Glutamatergic neuron (in vitro differentiated cells): ENCODE results near the gene PAXIP1. TPM values are rescaled to one million over a fixed set of nuclear protein-coding genes. Genes with fewer than 3 reads are reported as not detected.

ENCODE experiments used
- DNase-seq: peaks from one replicate; pipeline ENCODE4 v3.0.0; 2022
- H3K27ac Mint-ChIP-seq: one replicate; pipeline ENCODE4 v1.8.0; 2020; ENCODE audit warnings: mild to moderate bottlenecking, mixed read lengths, inconsistent platforms; ENCODE audit not compliant: unreplicated experiment
- H3K27me3 Mint-ChIP-seq: one replicate; pipeline ENCODE4 v1.8.0; 2020; ENCODE audit warnings: mild to moderate bottlenecking, moderate library complexity, mixed read lengths, inconsistent platforms; ENCODE audit not compliant: unreplicated experiment
- H3K36me3 Mint-ChIP-seq: one replicate; pipeline ENCODE4 v1.8.0; 2020; ENCODE audit warnings: mild to moderate bottlenecking, mixed read lengths, inconsistent platforms; ENCODE audit not compliant: unreplicated experiment
- H3K4me1 Mint-ChIP-seq: one replicate; pipeline ENCODE4 v1.8.0; 2020; ENCODE audit warnings: mild to moderate bottlenecking, low read depth, mixed read lengths, inconsistent platforms; ENCODE audit not compliant: unreplicated experiment
- H3K4me3 Mint-ChIP-seq: one replicate; pipeline ENCODE4 v1.8.0; 2020; ENCODE audit warnings: mild to moderate bottlenecking, mixed read lengths, inconsistent platforms; ENCODE audit not compliant: unreplicated experiment
- H3K9me3 Mint-ChIP-seq: one replicate; pipeline ENCODE4 v1.8.0; 2020; ENCODE audit warnings: mild to moderate bottlenecking, moderate library complexity, mixed read lengths, inconsistent platforms; ENCODE audit not compliant: unreplicated experiment
- total RNA-seq: library from RNA; stranded (reverse); fragmentation: NEBNext Ultra II Directional; extraction: Animal tissue kit (Norgen Biotek cat#: 25700); gene quantifications from one replicate; pipeline ENCODE4 v1.2.1, GENCODE V29; 2021; ENCODE audit not compliant: unreplicated experiment
- TF ChIP-seq, protein P1 (sequence below): fragments of 200-600 bp; sonication (generic); IDR thresholded peaks from one replicate; pipeline ENCODE4 v1.5.0; 2021; ENCODE audit not compliant: partially characterized antibody, unreplicated experiment

The PAXIP1 gene
- total RNA-seq, 1 donor from 2014 or later = 13.8 TPM

DNA sequence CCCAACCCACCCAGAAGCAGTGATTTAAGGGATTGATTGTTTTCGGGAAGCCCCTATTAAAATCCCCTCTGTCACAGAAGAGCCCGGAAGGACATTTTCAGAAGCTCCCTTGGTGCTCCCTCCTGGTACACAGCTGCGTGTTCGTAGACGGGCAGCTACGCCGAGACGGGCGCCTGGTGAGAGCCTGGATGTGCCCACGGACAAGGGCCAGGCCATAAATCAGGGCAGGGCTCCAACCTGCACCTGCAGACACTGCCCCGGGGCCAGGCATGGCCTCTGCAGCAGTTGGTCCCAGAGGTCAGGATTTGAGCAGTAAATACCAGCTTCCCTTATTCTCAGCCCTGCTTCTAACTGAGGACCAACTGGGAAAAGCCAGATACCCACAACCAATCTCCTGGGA lies 106.8 kb downstream of the PAXIP1 start:
- H3K4me1 Mint-ChIP-seq = no peaks in the 10 kb centered on the region
- H3K27ac Mint-ChIP-seq = no peak overlapping the region
- no peak for DNase-seq
- no peaks in the 10 kb centered on the region for H3K36me3 Mint-ChIP-seq
- TF ChIP-seq, protein P1, sequence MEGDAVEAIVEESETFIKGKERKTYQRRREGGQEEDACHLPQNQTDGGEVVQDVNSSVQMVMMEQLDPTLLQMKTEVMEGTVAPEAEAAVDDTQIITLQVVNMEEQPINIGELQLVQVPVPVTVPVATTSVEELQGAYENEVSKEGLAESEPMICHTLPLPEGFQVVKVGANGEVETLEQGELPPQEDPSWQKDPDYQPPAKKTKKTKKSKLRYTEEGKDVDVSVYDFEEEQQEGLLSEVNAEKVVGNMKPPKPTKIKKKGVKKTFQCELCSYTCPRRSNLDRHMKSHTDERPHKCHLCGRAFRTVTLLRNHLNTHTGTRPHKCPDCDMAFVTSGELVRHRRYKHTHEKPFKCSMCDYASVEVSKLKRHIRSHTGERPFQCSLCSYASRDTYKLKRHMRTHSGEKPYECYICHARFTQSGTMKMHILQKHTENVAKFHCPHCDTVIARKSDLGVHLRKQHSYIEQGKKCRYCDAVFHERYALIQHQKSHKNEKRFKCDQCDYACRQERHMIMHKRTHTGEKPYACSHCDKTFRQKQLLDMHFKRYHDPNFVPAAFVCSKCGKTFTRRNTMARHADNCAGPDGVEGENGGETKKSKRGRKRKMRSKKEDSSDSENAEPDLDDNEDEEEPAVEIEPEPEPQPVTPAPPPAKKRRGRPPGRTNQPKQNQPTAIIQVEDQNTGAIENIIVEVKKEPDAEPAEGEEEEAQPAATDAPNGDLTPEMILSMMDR = no peak
- H3K27me3 Mint-ChIP-seq = peaks cover 2% of the 10 kb centered on the region
- H3K9me3 Mint-ChIP-seq = peaks cover 11% of the 10 kb centered on the region
- H3K4me3 Mint-ChIP-seq = no peak overlapping the region

Other genes starting within 250 kb of the PAXIP1 start
- gene HTR5A, start 67.2 kb upstream of the PAXIP1 start, total RNA-seq = 0.20 TPM